DMS79 (cell line): ENCODE results near the gene ARL15.
"Not testable (repeated sequence)": the region's sequence is repeated elsewhere in the genome, so short reads cannot be mapped to it uniquely, and the experiment has no call there.

Source experiments
- DNase-seq: peaks from one replicate; lab custom pipeline; 2025; lab: John Stamatoyannopoulos, UW

ARL15 gene

GRCh38 chr5:53982319-53982718 lies 328.1 kb downstream of the ARL15 start:
- DNase-seq = not testable (repeated sequence)

GRCh38 chr5:53980061-53980460 lies 330.3 kb downstream of the ARL15 start:
- DNase-seq = no peak

- DNase-seq = no peak
Observed at GRCh38 chr5:53974021-53974420, 336.4 kb downstream of the ARL15 start.

- no peak for DNase-seq
Observed at GRCh38 chr5:53972314-53972713, 338.1 kb downstream of the ARL15 start.

GRCh38 chr5:53971551-53971950 lies 338.8 kb downstream of the ARL15 start:
- DNase-seq = no peak

- DNase-seq = no peak
Observed at GRCh38 chr5:53971131-53971530, 339.2 kb downstream of the ARL15 start.

GRCh38 chr5:53970475-53970874 lies 339.9 kb downstream of the ARL15 start:
- DNase-seq = no peak

GRCh38 chr5:53969176-53969730 lies 341.1 kb downstream of the ARL15 start:
- DNase-seq = no peak

- DNase-seq = no peak
Observed at GRCh38 chr5:53965459-53965858, 344.9 kb downstream of the ARL15 start.

- no peak for DNase-seq
Observed at GRCh38 chr5:53963958-53964357, 346.4 kb downstream of the ARL15 start.

- no peak for DNase-seq
Observed at GRCh38 chr5:53962306-53962705, 348.1 kb downstream of the ARL15 start.

GRCh38 chr5:53956632-53957031 lies 353.7 kb downstream of the ARL15 start:
- DNase-seq = no peak

GRCh38 chr5:53956196-53956595 lies 354.2 kb downstream of the ARL15 start:
- DNase-seq = no peak

GRCh38 chr5:53950621-53951020 lies 359.8 kb downstream of the ARL15 start:
- DNase-seq = no peak

- DNase-seq = peak; percentile 20
Observed at GRCh38 chr5:53948598-53948997, 361.8 kb downstream of the ARL15 start.

GRCh38 chr5:53946405-53947100 lies 363.8 kb downstream of the ARL15 start:
- no peak for DNase-seq

GRCh38 chr5:53944981-53945380 lies 365.4 kb downstream of the ARL15 start:
- no peak for DNase-seq

GRCh38 chr5:53943938-53944337 lies 366.4 kb downstream of the ARL15 start:
- no peak for DNase-seq

- DNase-seq = no peak
Observed at GRCh38 chr5:53942724-53943123, 367.6 kb downstream of the ARL15 start.

GRCh38 chr5:53940921-53941320 lies 369.5 kb downstream of the ARL15 start:
- no peak for DNase-seq

- no peak for DNase-seq
Observed at GRCh38 chr5:53937467-53937866, 372.9 kb downstream of the ARL15 start.

GRCh38 chr5:53936481-53937352 lies 373.7 kb downstream of the ARL15 start:
- DNase-seq = no peak
